Coronary artery (tissue), 2 donors: Measurements from ENCODE around the gene KLHDC4.

ENCODE experiments used
- DNase-seq: peaks from one replicate; pipeline ENCODE4 v3.0.0-alpha.2; 2017; ENCODE audit warnings: low spot score
- H3K27ac ChIP-seq, 2 donors: fragments of 200-600 bp; sonication (generic); one replicate each; pipeline ENCODE4 v1.5.1; 2016 to 2019
- H3K4me3 ChIP-seq: fragments of 200-600 bp; sonication (generic); 2 replicates; pipeline ENCODE4 v1.5.1; 2016; ENCODE audit warnings: mild to moderate bottlenecking, moderate library complexity
- CTCF ChIP-seq: fragments of 200-600 bp; sonication (generic); IDR thresholded peaks from one replicate; pipeline ENCODE4 v1.5.1; 2019; ENCODE audit warnings: antibody characterized with exemption

Gene KLHDC4

GRCh38 chr16:87806261-87806640 lies 40.5 kb upstream of the KLHDC4 start:
- no peak for DNase-seq
- TF ChIP-seq CTCF = no peak
- peak overlapping the region; percentile 66 for H3K4me3 ChIP-seq
- H3K27ac ChIP-seq = no peak overlapping the region

DNA sequence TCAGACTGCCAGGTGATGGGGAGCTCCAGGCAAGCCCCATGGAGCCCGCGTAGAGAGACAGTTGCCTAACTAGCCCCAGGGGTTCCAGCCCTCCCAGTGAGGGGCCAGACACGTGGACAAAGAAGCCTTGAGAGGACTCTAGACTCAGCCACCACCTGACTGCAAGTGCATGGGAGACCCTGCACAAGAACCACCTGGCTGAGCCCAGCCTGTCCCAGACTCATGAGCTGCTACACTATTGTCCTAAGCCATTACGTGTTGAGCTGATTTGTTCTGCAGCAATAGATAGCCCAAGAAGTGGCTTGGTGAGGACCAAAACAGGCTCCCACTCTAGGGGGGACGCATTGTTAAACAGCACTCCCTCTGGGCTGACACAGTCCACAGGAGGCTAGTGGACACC lies 37.6 kb upstream of the KLHDC4 start:
- H3K27ac ChIP-seq = no peak overlapping the region
- H3K4me3 ChIP-seq = no peak overlapping the region
- TF ChIP-seq CTCF = no peak
- no peak for DNase-seq

GRCh38 chr16:87802670-87803069 lies 36.9 kb upstream of the KLHDC4 start:
- H3K4me3 ChIP-seq = no peak overlapping the region
- DNase-seq = no peak
- TF ChIP-seq CTCF = no peak
- no peak overlapping the region for H3K27ac ChIP-seq

- Histone ChIP-seq H3K4me3 (no peak overlapping the region), H3K27ac (no peak overlapping the region)
- no peak for DNase-seq
- no peak for TF ChIP-seq CTCF
Measured at GRCh38 chr16:87801679-87802259, 36.0 kb upstream of the KLHDC4 start.

DNA sequence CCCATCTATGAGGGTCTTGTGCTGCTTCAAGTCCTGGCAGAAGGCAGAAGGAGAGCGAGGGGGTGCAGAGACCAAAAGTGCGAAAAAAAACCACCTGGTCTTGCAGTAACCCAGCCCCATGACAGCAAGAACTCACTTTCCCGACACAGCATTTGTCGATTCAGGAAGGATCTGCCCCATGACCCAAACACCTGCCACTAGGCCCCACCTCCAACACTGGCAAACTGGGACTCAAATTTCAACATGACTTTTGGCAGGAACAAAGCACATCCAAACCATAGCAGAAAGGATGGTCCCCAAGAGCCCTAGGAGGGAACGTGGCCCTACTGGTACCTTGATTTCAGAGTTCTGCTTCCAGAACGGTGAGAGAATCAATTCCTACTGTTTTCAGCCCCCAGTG lies 34.7 kb upstream of the KLHDC4 start:
- no peak for DNase-seq
- no peak overlapping the region for H3K4me3 ChIP-seq
- no peak overlapping the region for H3K27ac ChIP-seq
- TF ChIP-seq CTCF = no peak

- no peak overlapping the region for H3K27ac ChIP-seq
- no peak for DNase-seq
- no peak overlapping the region for H3K4me3 ChIP-seq
- TF ChIP-seq CTCF = no peak
Measured at GRCh38 chr16:87795336-87795735, 29.6 kb upstream of the KLHDC4 start.

- DNase-seq = no peak
- H3K27ac ChIP-seq = no peak overlapping the region
- no peak for TF ChIP-seq CTCF
- H3K4me3 ChIP-seq = no peak overlapping the region
Measured at GRCh38 chr16:87794485-87795078, 28.8 kb upstream of the KLHDC4 start.
